Measurements from ENCODE around the gene ID1.
A peak's percentile ranks its signal among the peaks of the same experiment; 100 is the strongest.

The ID1 gene

GRCh38 chr20:31596831-31597480, 8.1 kb upstream of the ID1 start:
- no peaks in the 10 kb centered on the region for H3K4me1 ChIP-seq
- H3K4me3 ChIP-seq: no peak overlapping the region
- no peak overlapping the region for H3K27ac ChIP-seq
- no peak overlapping the region for H3K4me2 ChIP-seq
- no peaks in the 10 kb centered on the region for H4K20me1 ChIP-seq
- peaks cover 1% of the 10 kb centered on the region; the same call in 1 of the 2 replicates for H3K27me3 ChIP-seq
- H3K36me3 ChIP-seq: no peaks in the 10 kb centered on the region
- H3K9ac ChIP-seq: no peak overlapping the region
- no peaks in the 10 kb centered on the region for H3K9me3 ChIP-seq
- no peak for TF ChIP-seq Cebpa-rat (IDR thresholded peaks at IDR 0.05)

GRCh38 chr20:31597481-31597855, 7.6 kb upstream of the ID1 start:
- Histone ChIP-seq H4K20me1 (0 out of 2 replicates have a peak, but pooled peaks cover 2% of the 10 kb centered on the region), H3K4me3 (no peak overlapping the region), H3K27me3 (peaks cover 7% of the 10 kb centered on the region; the same call in 1 of the 2 replicates), H3K9ac (no peak overlapping the region), H3K4me2 (no peak overlapping the region), H3K9me3 (no peaks in the 10 kb centered on the region), H3K27ac (no peak overlapping the region), H3K36me3 (no peaks in the 10 kb centered on the region), H3K4me1 (no peaks in the 10 kb centered on the region)
- TF ChIP-seq Cebpa-rat (IDR thresholded peaks at IDR 0.05): no peak

DNA sequence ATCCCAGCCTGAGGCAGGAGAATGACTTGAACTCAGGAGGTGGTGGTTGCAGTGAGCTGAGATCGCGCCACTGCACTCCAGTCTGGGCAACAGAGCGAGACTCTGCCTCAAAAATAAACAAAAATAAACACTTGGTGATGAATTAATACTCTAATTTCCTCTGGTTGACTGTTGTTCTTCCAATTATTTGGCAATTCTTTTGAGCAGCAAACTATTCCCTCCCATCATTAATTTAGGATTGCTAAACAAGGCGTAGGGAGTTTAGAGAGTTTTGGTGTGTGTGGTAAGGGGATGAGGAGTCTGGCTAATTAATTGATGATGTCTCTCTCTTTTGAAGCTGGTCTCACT, 2.7 kb upstream of the ID1 start:
- peaks cover 47% of the 10 kb centered on the region for H4K20me1 ChIP-seq
- peaks cover 56% of the 10 kb centered on the region for H3K27me3 ChIP-seq
- H3K36me3 ChIP-seq: no peaks in the 10 kb centered on the region
- no peak overlapping the region for H3K27ac ChIP-seq
- no peak overlapping the region for H3K9ac ChIP-seq
- no peak overlapping the region for H3K4me2 ChIP-seq
- H3K4me3 ChIP-seq: no peak overlapping the region
- peaks cover 21% of the 10 kb centered on the region for H3K4me1 ChIP-seq
- TF ChIP-seq Cebpa-rat (IDR thresholded peaks at IDR 0.05): no peak
- no peaks in the 10 kb centered on the region for H3K9me3 ChIP-seq

DNA sequence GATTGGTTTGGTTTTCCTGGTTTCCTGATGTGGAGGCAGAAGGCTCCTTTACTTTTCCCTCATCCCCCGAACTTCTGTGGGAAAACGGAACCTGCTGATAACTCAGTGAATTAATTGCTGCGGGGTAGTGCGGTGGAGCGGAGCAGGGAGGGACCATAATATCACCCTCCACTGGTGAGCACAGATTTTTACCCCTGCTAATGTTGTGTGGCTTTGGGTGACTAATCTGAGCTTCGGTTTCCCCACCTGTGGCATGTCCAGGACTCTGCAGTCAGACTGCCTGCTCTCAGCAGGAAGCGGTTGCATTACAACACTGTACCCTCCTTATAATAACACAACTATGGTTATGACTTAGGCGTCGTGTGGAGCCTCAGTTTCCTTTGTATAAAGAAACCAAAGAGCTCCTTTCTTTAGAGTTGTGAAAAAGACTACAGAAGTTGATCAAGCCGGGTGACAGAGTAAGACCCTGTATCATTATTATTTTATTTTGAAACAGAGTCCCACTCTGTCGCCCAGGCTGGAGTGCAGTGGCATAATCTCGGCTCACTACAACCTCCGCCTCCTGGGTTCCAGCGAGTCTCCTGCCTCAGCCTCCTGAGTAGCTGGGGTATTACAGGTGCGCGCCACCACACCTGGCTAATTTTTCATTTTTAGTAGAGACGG, 2.2 kb upstream of the ID1 start:
- no peak overlapping the region for H3K27ac ChIP-seq
- H3K36me3 ChIP-seq: no peaks in the 10 kb centered on the region
- peaks cover 52% of the 10 kb centered on the region for H4K20me1 ChIP-seq
- peaks cover 21% of the 10 kb centered on the region for H3K4me1 ChIP-seq
- H3K9ac ChIP-seq: no peak overlapping the region
- H3K4me2 ChIP-seq: no peak overlapping the region
- TF ChIP-seq Cebpa-rat (IDR thresholded peaks at IDR 0.05): no peak
- peaks cover 61% of the 10 kb centered on the region for H3K27me3 ChIP-seq
- no peak overlapping the region for H3K4me3 ChIP-seq
- no peaks in the 10 kb centered on the region for H3K9me3 ChIP-seq

- H3K4me3 ChIP-seq: peak overlapping the region; percentile 72
- H4K20me1 ChIP-seq: peaks cover 63% of the 10 kb centered on the region
- H3K27me3 ChIP-seq: peaks cover 72% of the 10 kb centered on the region
- no peak overlapping the region for H3K27ac ChIP-seq
- H3K36me3 ChIP-seq: no peaks in the 10 kb centered on the region
- no peaks in the 10 kb centered on the region for H3K9me3 ChIP-seq
- no peak overlapping the region for H3K9ac ChIP-seq
- peaks cover 21% of the 10 kb centered on the region for H3K4me1 ChIP-seq
- H3K4me2 ChIP-seq: peak overlapping the region; percentile 96
- TF ChIP-seq Cebpa-rat (IDR thresholded peaks at IDR 0.05): no peak
Observed at GRCh38 chr20:31603822-31604566, 1.1 kb upstream of the ID1 start.

DNA sequence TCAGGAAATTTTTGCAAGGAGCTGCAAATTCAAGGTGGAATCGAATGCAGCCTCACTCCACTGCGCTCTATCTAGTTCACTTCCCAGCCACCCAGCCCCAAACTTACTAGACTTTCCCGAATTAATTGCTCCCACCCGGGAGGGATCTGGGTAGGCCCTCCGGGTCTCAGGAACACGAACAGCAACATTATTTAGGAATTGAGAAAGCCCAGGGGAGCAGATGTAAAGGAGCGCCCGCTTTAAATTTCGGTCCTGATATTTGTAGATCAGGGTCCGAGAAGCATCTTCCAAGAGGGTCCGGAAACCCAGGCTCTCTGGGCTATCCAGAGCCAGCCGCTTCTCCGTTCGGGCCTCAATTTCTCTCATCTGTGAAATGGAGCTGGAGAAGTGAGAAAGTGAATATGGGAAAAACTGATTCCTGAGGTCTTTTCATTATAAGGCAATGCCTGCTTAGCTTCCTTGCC, 490 bp upstream of the ID1 start:
- Histone ChIP-seq H3K9ac (no peak overlapping the region), H3K36me3 (no peaks in the 10 kb centered on the region), H3K27me3 (peaks cover 78% of the 10 kb centered on the region), H3K4me1 (peaks cover 21% of the 10 kb centered on the region), H3K4me2 (peak overlapping the region; percentile 96), H3K4me3 (peak overlapping the region; percentile 72), H4K20me1 (peaks cover 68% of the 10 kb centered on the region), H3K27ac (no peak overlapping the region), H3K9me3 (no peaks in the 10 kb centered on the region)
- no peak for TF ChIP-seq Cebpa-rat (IDR thresholded peaks at IDR 0.05)

- Histone ChIP-seq H3K9ac (peak overlapping the region; percentile 10; the same call in 1 of the 2 replicates), H3K4me1 (peaks cover 21% of the 10 kb centered on the region), H3K27me3 (peaks cover 91% of the 10 kb centered on the region), H3K27ac (no peak overlapping the region), H3K4me2 (peak overlapping the region; percentile 96), H4K20me1 (peaks cover 68% of the 10 kb centered on the region), H3K9me3 (no peaks in the 10 kb centered on the region), H3K4me3 (peak overlapping the region; percentile 72), H3K36me3 (no peaks in the 10 kb centered on the region)
- no peak for TF ChIP-seq Cebpa-rat (IDR thresholded peaks at IDR 0.05)
Observed at GRCh38 chr20:31605902-31606803, 1.1 kb downstream of the ID1 start.

DNA sequence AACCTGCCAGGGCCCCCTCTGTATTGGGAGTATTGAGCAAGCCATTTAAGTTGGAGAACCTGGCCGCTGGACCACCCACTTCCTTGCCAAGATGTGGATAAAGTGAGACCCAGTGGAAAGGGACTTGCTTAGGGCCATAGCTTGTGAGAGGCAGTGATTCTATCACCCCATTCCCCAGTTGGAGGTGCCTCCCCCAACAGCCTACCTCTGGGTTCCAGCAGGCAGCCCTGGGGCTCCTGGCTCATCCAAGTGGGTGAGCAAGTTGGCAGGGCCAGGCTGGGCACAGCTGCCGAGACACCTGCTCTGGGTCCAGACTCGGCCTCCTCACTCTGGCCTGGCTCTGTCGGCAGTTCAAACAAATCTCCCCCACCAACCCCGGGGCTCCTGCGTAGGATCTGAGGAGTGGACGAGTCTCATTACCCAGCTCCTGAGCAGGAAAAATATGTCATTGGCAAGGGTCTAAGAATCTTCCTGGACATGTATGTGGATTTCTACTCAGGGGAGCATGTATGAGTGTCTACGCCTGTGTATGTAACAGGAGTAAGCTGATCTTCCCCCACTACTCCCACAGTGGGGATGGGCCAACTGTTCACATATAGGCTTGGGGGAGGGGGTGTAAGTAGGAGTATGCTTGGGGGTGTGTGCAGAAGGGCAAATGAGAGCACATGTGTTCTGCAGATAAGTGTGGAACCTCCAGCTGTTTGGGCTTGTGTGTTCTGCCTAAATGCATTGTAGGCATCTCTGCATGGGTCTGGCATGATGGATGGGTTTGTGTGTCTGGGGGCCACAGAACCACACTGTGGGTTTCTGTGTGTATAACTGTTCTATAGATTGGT, 1.9 kb downstream of the ID1 start:
- Histone ChIP-seq H3K27me3 (peaks cover 92% of the 10 kb centered on the region), H3K27ac (no peak overlapping the region), H3K9ac (no peak overlapping the region), H3K4me3 (no peak overlapping the region), H3K9me3 (no peaks in the 10 kb centered on the region), H4K20me1 (peaks cover 68% of the 10 kb centered on the region), H3K4me2 (no peak overlapping the region), H3K36me3 (no peaks in the 10 kb centered on the region), H3K4me1 (peaks cover 21% of the 10 kb centered on the region)
- no peak for TF ChIP-seq Cebpa-rat (IDR thresholded peaks at IDR 0.05)

All from BLaER1 (cell line).